Activated CD4-positive, alpha-beta memory T cell treated with anti-CD3 and anti-CD28 coated beads for 36 hours (primary cell): Measurements from ENCODE around the gene SPDYE4. TPM values are rescaled to one million over a fixed set of nuclear protein-coding genes. Genes with fewer than 3 reads are reported as not detected.

ENCODE experiments used
- CTCF ChIA-PET: fragments of 350-600 bp; sonication (Branson Sonifier 250); formaldehyde crosslinking; loops from one replicate; lab custom pipeline; 2021; ENCODE audit warnings: antibody characterized with exemption, inconsistent platforms; lab: Charles Lee
- POLR2A ChIA-PET: fragments of 350-600 bp; sonication (Branson Sonifier 250); formaldehyde crosslinking; loops from one replicate; lab custom pipeline; 2021; ENCODE audit warnings: antibody characterized with exemption; lab: Charles Lee
- DNase-seq: peaks from one replicate; pipeline ENCODE4 v3.0.0-alpha.2; 2020
- H3K27ac Mint-ChIP-seq: one replicate; pipeline ENCODE4 v1.8.0; 2021; ENCODE audit warnings: mixed read lengths
- H3K27me3 Mint-ChIP-seq: one replicate; pipeline ENCODE4 v1.8.0; 2021; ENCODE audit warnings: mixed read lengths
- H3K36me3 Mint-ChIP-seq: one replicate; pipeline ENCODE4 v1.8.0; 2021; ENCODE audit warnings: mixed read lengths
- H3K4me1 Mint-ChIP-seq: one replicate; pipeline ENCODE4 v1.8.0; 2021; ENCODE audit warnings: low read depth, mixed read lengths
- H3K4me3 Mint-ChIP-seq: one replicate; pipeline ENCODE4 v1.8.0; 2021; ENCODE audit warnings: mild to moderate bottlenecking, mixed read lengths
- H3K9me3 Mint-ChIP-seq: one replicate; pipeline ENCODE4 v1.8.0; 2021; ENCODE audit warnings: mixed read lengths
- intact Hi-C: fragments of 100-400 bp; cut with micrococcal nuclease; formaldehyde crosslinking; loops from one replicate; pipeline ENCODE4 v1.15.1; 2023
- total RNA-seq, 2 experiments: library from RNA; stranded (reverse); gene quantifications; one replicate each; pipeline ENCODE4 v1.2.3, GENCODE V29; 2021

SPDYE4 gene
- total RNA-seq, 2 experiments from 2014 or later, result not detected

GRCh38 chr17:8703001-8703400 is 55.3 kb downstream of the SPDYE4 start:
- peaks cover 26% of the 10 kb centered on the region for H3K27me3 Mint-ChIP-seq
- H3K4me3 Mint-ChIP-seq, result no peak overlapping the region
- intact Hi-C loops, result no loop called here
- H3K27ac Mint-ChIP-seq, result no peak overlapping the region
- no peaks in the 10 kb centered on the region for H3K36me3 Mint-ChIP-seq
- H3K4me1 Mint-ChIP-seq, result no peaks in the 10 kb centered on the region
- CTCF ChIA-PET, result no interaction called here
- H3K9me3 Mint-ChIP-seq, result no peaks in the 10 kb centered on the region
- POLR2A ChIA-PET, result no interaction called here
- DNase-seq, result no peak

- Mint-ChIP-seq H3K9me3 (no peaks in the 10 kb centered on the region), H3K27ac (no peak overlapping the region), H3K4me1 (no peaks in the 10 kb centered on the region), H3K36me3 (no peaks in the 10 kb centered on the region), H3K4me3 (no peak overlapping the region), H3K27me3 (peaks cover 20% of the 10 kb centered on the region)
- POLR2A ChIA-PET, result no interaction called here
- intact Hi-C loops, result no loop called here
- DNase-seq, result no peak
- CTCF ChIA-PET, result no interaction called here
Observed at GRCh38 chr17:8701754-8702153, 56.6 kb downstream of the SPDYE4 start.

GRCh38 chr17:8701221-8701620 is 57.1 kb downstream of the SPDYE4 start:
- Mint-ChIP-seq H3K36me3 (no peaks in the 10 kb centered on the region), H3K4me3 (no peak overlapping the region), H3K4me1 (no peaks in the 10 kb centered on the region), H3K27me3 (peaks cover 21% of the 10 kb centered on the region), H3K9me3 (no peaks in the 10 kb centered on the region), H3K27ac (no peak overlapping the region)
- CTCF ChIA-PET, result no interaction called here
- POLR2A ChIA-PET, result no interaction called here
- intact Hi-C loops, result no loop called here
- DNase-seq, result no peak

Other genes with a start within 250 kb of the SPDYE4 start
- 10 to 100 TPM; 15.6 to 20.6 TPM for gene MYH10, start 127.8 kb downstream of the SPDYE4 start, total RNA-seq
- gene CCDC42, start 13.7 kb downstream of the SPDYE4 start, total RNA-seq, result under 1 TPM; 0.14 to 0.36 TPM
- not detected for gene MFSD6L, start 40.8 kb upstream of the SPDYE4 start, total RNA-seq
- gene PIK3R6, start 109.1 kb upstream of the SPDYE4 start, total RNA-seq, result under 1 TPM; 0.63 to 0.71 TPM
- 10 to 100 TPM; 20.7 to 22.4 TPM for gene PIK3R5, start 207.2 kb upstream of the SPDYE4 start, total RNA-seq